ENCODE measurements around the gene IGIP.
"Not testable (repeated sequence)": the region's sequence is repeated elsewhere in the genome, so short reads cannot be mapped to it uniquely, and the experiment has no call there.

IGIP gene

GRCh38 chr5:140140435-140140834 is 14.7 kb downstream of the IGIP start:
- DNase-seq (ENCODE audit: low read depth in 2 of 2) = no peak

GRCh38 chr5:140141241-140141640 is 15.5 kb downstream of the IGIP start:
- no peak for DNase-seq (ENCODE audit: low read depth in 2 of 2)

GRCh38 chr5:140142246-140142645 is 16.5 kb downstream of the IGIP start:
- DNase-seq (ENCODE audit: low read depth in 2 of 2) = no peak

GRCh38 chr5:140142856-140143255 is 17.1 kb downstream of the IGIP start:
- DNase-seq (ENCODE audit: low read depth in 2 of 2) = no peak

GRCh38 chr5:140143521-140144258 is 18.0 kb downstream of the IGIP start:
- no peak for DNase-seq (ENCODE audit: low read depth in 2 of 2)

DNA sequence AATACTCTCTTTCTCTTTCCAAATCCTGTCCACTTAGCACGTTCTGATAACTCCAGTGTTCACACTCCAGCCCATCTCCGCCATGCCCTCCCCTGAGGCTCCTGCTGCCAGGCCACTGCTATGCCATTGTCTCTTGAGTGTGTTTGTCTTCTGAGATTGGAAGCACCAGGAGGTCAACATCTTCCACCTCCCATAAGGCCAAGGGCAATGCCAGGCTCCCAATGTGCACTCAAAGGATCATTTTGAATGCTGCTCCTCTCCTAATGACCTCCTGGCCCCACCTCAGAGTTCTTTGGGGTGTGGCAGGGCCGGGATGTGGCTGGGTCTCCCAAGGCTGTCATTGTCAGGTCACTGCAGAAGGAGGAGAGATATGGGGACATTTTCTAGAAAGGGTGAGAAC is 19.5 kb downstream of the IGIP start:
- DNase-seq (ENCODE audit: low read depth in 2 of 2) = no peak

DNA sequence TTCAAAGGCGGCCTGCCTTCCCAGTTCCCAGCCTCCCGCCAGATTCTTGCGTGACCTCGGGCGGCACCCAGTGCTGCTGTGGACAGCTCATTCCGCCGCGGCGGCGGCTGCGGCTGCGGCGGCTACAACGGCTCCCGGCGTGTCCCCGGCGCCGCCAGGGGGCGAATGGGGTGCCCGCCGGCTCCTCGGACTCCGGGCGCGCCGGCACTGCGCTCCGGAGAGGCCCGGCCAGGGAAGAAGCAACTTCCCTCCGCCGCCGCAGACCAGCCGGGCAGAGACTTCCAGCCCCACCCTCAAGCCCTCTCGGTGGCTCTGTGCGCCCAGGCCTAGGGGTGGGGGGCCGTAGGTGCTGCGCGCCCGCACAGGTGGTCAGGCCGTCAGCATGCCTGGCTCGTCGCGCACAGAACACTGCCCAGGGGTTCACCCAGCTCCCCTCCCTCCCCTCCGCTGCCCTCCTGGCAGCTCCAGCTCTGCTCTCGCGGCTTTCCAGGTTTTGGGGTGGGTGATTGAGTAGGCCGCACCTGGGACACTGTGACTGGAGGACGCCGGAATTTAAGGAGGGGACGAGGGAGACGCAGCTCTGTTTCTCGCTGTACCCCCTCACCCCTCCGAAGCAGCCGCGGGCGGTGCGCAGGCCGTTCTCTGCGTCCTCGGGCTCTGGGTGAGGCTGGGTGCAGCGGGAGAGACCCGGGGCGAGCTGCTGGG is 20.2 kb downstream of the IGIP start:
- peak in 1 of 2 experiments; percentile 49 for DNase-seq (ENCODE audit: low read depth in 2 of 2)

DNA sequence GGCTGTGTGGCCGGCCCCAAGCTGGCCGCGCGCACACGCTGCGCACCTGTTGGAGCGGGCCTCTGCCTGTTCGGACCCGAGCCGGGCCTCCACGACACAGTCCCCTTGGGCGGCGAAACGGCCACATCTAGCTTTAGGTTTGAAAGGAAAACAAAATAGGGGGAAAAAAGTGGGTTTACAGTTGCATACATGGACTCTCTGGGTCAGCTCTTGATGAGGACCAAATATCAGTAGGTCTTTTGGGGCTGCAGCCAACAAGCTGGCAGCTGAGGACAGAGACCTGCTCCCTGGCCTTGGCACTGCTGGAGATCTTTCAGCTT is 20.7 kb downstream of the IGIP start:
- no peak for DNase-seq (ENCODE audit: low read depth in 2 of 2)

DNA sequence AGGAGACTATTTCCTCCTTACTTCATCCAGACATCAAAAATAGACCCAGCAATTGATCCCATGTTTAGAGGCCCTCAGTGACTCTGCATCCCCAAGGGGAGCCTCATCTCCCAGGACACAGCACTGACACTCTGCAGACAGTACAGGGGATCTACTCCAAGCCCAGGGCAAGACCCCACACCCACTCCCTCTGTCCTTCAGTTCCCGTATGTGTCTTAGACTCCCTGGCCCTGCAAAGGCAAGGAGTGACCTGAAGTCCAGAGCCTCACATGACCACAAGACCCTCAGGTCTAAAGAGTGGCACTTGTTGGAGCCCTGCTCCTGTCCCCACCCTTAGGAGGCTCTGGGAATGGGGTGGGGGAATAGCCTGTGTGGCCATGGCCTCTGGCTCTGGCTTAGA is 21.7 kb downstream of the IGIP start:
- no peak for DNase-seq (ENCODE audit: low read depth in 2 of 2)

- DNase-seq (ENCODE audit: low read depth in 2 of 2) = no peak
These were observed 22.8 kb downstream of the IGIP start for GRCh38 chr5:140148508-140148907.

- no peak for DNase-seq (ENCODE audit: low read depth in 2 of 2)
These were observed 24.5 kb downstream of the IGIP start for GRCh38 chr5:140150201-140150600.

DNA sequence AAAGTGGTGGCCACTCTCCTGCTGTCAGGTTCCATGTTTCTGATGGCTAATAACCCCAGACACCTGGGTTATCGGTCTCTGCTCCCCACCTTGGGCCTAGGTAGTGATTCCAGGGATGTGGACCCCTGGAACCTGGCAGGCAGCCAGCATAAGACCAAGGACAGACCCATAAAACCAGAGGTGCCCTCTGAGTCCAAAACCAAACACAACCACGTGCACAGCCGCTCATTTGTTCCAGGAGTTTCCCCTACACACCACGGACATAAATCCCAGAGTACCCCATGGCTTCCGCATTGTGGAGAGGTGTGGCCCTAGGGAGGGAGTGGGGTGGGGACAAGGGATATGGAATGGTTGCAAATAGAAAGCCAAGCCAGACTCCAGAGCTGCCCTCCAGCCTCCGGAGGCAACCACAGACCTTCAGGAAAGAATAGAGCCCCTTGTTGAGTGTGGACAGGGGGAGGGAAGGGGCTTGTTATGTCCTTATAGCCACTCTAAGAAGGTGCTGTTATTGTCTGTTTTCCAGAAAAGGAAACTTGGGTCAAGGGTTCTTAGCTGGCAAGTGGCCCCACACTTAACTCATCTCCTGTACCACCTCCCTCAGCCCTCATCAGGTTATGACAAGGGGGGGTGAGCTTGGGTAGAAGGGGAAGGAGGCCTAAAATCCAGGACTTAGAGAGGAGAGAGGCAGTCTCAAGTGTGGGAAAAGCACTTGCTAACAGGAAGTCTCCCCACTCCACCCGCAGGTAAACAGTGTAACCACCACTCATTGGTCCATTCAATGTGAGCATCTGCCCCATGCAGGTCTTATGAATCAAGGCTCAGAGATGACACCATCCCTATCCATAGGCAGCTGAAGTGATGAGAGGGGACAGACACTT is 25.6 kb downstream of the IGIP start:
- DNase-seq (ENCODE audit: low read depth in 2 of 2) = no peak

DNA sequence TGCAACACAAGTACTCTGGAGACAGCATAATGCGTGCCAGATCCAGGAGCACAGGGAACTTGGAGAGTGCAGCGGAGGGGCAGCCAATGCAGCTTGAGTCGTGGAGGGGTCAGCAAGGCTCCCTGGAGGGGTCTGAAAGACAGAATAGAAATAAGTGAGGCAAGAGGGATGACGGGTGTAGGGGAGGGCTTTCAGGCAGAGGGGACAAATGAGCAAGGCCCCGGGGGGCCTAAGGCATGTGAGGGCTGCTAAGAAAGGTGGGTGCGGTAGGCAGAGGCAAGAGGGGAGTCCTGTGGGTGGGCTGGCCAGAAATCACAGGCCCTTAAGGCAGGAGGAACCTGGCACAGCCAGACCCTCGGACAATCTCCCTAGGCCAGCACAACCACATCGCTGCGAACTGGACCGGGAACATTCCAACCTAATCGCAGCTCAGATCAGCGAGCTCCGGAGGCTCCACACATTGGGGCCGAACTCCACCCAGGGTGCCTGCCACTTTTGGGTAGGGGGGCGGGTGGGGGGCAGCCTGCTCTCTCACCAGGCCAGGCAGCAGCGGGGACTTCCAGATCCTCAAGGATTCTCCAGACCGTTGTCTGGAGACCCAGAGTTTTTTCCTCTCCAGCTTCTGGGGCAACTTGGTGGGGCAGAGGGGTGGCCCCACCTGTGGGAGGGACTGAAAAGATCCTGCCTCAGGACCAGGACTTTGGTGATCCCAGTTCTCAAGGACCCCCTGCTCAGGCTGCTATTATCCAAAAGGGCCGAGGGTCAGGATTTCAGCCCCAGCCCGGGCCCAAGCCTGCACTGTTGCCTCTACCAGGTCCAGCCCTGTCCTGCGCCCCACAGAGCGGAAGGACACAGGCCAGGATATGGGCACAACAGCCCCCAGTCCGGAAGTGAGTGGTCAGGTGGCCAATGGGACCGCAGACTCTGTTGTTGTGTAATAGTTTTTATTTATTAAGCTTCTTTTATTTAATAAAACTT is 26.6 kb downstream of the IGIP start:
- DNase-seq (ENCODE audit: low read depth in 2 of 2) = no peak

DNA sequence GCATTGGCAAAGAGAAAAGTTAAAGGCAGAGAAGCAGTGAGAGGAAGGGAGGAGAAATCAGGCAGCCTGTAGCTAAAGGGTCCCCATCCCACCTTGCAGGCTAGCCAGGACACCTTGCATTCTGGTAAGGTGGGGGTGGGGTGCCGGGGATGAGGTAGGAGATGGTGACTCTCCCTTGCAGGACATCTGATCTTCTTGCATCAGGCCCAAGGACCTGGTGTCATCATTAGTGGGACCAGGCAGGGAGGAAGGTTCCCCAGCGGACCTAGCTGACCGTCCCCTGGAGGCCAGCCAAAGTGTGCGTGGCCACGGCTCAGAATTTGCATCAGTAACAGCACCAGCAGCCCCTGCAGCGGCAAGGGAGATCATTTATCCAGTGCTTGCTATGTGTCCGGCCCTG is 27.5 kb downstream of the IGIP start:
- no peak for DNase-seq (ENCODE audit: low read depth in 2 of 2)

DNA sequence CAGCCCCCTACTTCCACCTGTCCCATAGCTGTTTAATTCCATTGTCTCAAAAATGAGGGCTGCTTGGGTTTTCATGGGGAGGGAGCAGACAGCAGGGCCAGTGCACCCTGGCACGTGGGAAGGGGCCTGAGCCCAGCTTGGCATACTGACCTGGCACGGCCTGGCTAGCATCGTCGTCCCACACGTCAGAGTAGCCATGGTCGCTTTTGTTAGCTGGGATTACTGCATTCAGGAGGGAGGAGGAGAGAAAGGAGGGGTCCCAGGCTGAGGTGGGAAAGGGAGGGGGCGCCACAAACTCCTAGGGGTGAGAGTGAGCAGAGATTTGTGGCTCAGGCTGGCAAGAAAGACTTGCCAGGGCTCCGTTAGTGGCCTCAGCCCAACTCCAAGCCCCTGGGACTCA is 28.2 kb downstream of the IGIP start:
- no peak for DNase-seq (ENCODE audit: low read depth in 2 of 2)

GRCh38 chr5:140154710-140155381 is 29.1 kb downstream of the IGIP start:
- not testable (repeated sequence) for DNase-seq (ENCODE audit: low read depth in 2 of 2)

DNA sequence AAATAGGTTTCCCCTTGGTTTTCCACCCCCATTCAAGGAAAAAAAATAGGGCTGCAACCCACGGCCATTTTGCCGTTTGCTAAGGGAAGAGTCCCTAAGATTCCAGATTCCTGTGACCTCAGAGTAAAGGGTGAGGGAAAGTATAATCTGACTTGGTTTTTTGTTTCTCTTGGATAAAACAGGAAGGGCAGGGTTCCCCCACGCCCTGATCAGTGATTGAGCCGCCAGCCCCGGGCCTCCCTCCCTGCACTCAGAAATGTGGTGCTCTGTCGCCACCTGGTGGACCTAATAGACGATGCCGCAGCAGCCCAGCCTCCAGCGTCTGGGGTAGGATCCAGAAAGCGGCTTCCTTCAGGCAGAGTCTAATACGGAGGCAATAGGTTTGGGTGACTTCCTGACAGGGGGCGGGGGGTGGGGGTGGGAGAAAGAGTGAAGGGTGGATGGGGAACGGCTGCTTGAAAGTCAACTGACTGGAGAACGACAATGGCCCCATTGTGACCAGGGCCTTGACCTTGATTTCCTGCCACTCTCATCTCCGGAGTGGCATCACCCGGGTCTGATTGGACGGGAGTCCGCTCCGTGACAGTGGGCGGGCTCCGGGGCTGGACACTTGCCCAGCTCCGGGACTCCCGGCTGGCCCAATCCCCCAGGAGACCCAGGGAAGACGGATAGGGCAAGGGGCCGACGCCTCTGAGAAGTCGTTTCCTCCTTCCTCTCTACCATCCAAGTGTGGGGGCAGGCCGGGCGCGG is 31.5 kb downstream of the IGIP start:
- DNase-seq (ENCODE audit: low read depth in 2 of 2) = peak; percentile 78 to 88

- DNase-seq (ENCODE audit: low read depth in 2 of 2) = no peak
These were observed 33.5 kb downstream of the IGIP start for GRCh38 chr5:140159014-140159927.

DNA sequence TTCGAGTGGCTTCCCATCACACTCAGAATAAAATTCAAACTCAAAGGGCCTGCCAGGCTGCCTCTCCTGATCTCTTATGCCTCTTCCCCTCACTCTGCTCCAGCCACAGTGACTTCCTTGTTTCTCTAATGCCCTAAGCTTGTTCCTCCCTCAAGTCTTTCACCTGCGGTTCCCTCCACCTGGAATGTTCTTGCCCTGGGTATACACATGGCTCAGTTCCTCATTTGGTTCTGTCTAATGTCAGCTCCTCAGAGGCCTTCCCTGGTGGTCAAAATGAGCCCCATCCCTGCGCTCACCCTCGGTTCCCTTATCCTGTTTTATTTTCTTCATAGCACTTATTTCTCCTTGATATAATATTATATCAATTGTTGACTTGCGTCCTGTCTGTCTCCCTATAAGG is 36.5 kb downstream of the IGIP start:
- DNase-seq (ENCODE audit: low read depth in 2 of 2) = no peak

All from stimulated activated CD4-positive, alpha-beta T cell treated with anti-CD3 and anti-CD28 coated beads, Interleukin-12 subunit alpha, Interleukin-12 subunit beta, amount 100 ng/mL, for 24 hours (primary cell).